ENCODE results near the gene CEACAM16. TPM values are rescaled to one million over a fixed set of nuclear protein-coding genes. Genes with fewer than 3 reads are reported as not detected.
"Not testable (repeated sequence)": the region's sequence is repeated elsewhere in the genome, so short reads cannot be mapped to it uniquely, and the experiment has no call there.

CEACAM16 gene
- total RNA-seq, result not detected in 2 replicates

GRCh38 chr19:44698492-44699201 is at the start of gene CEACAM16:
CEACAM16 (plus strand) TSS chr19:44699151; CDS start chr19:44701457, 2,306 bp downstream.
- no peak for DNase-seq (ENCODE audit: low read depth, low spot score)

- no peak for DNase-seq (ENCODE audit: low read depth, low spot score)
Measured at GRCh38 chr19:44649578-44650145, 49.3 kb upstream of the CEACAM16 start.

- no peak for DNase-seq (ENCODE audit: low read depth, low spot score)
Measured at GRCh38 chr19:44653343-44653742, 45.6 kb upstream of the CEACAM16 start.

GRCh38 chr19:44653977-44654774 is 44.8 kb upstream of the CEACAM16 start:
- peak; percentile 29 for DNase-seq (ENCODE audit: low read depth, low spot score)

GRCh38 chr19:44657211-44657921 is 41.6 kb upstream of the CEACAM16 start:
- no peak for DNase-seq (ENCODE audit: low read depth, low spot score)

GRCh38 chr19:44658069-44658733 is 40.8 kb upstream of the CEACAM16 start:
- no peak for DNase-seq (ENCODE audit: low read depth, low spot score)

- DNase-seq (ENCODE audit: low read depth, low spot score), result no peak
Measured at GRCh38 chr19:44660081-44660480, 38.9 kb upstream of the CEACAM16 start.

GRCh38 chr19:44661205-44661604 is 37.7 kb upstream of the CEACAM16 start:
- no peak for DNase-seq (ENCODE audit: low read depth, low spot score)

- no peak for DNase-seq (ENCODE audit: low read depth, low spot score)
Measured at GRCh38 chr19:44661904-44662303, 37.0 kb upstream of the CEACAM16 start.

- DNase-seq (ENCODE audit: low read depth, low spot score), result no peak
Measured at GRCh38 chr19:44662691-44663385, 36.1 kb upstream of the CEACAM16 start.

GRCh38 chr19:44663996-44664395 is 35.0 kb upstream of the CEACAM16 start:
- DNase-seq (ENCODE audit: low read depth, low spot score), result no peak

GRCh38 chr19:44664976-44665375 is 34.0 kb upstream of the CEACAM16 start:
- no peak for DNase-seq (ENCODE audit: low read depth, low spot score)

- no peak for DNase-seq (ENCODE audit: low read depth, low spot score)
Measured at GRCh38 chr19:44666852-44667556, 31.9 kb upstream of the CEACAM16 start.

GRCh38 chr19:44668985-44669764 is 29.8 kb upstream of the CEACAM16 start:
- DNase-seq (ENCODE audit: low read depth, low spot score), result no peak

- DNase-seq (ENCODE audit: low read depth, low spot score), result not testable (repeated sequence)
Measured at GRCh38 chr19:44670027-44670426, 28.9 kb upstream of the CEACAM16 start.

GRCh38 chr19:44671400-44671799 is 27.6 kb upstream of the CEACAM16 start, which contains the start of gene CEACAM19:
CEACAM19 (plus strand) TSS chr19:44671482; CDS start chr19:44671932, 450 bp downstream.
- no peak for DNase-seq (ENCODE audit: low read depth, low spot score)

- no peak for DNase-seq (ENCODE audit: low read depth, low spot score)
Measured at GRCh38 chr19:44672226-44672625, 26.7 kb upstream of the CEACAM16 start.

GRCh38 chr19:44673510-44673909 is 25.4 kb upstream of the CEACAM16 start:
- DNase-seq (ENCODE audit: low read depth, low spot score), result no peak

- no peak for DNase-seq (ENCODE audit: low read depth, low spot score)
Measured at GRCh38 chr19:44675521-44675920, 23.4 kb upstream of the CEACAM16 start.
